HCT116 (cell line): Measurements from ENCODE around the gene ALOXE3. TPM values are rescaled to one million over a fixed set of nuclear protein-coding genes. Genes with fewer than 3 reads are reported as not detected.
A peak's percentile ranks its signal among the peaks of the same experiment; 100 is the strongest.

Experiments used
- ATAC-seq: fragments of 200-7000 bp; cut with Tn5 transposase; 2 replicates; pipeline ENCODE4 v1.9.1; 2020; ENCODE audit warnings: mild to moderate bottlenecking, moderate library complexity
- BruUV-seq: library from RNA; stranded (reverse); fragments of 400-500 nt; replicated peaks from 2 replicates; lab custom pipeline; 2021; lab: Mats Ljungman, UMichigan
- CTCF ChIA-PET: fragments of 300-600 bp; sonication (Branson Sonifier 250); formaldehyde crosslinking; loops from one replicate; lab custom pipeline; 2021; ENCODE audit warnings: antibody characterized with exemption; lab: Charles Lee
- POLR2A ChIA-PET: fragments of 300-600, 350-600 bp; sonication (Branson Sonifier 250); formaldehyde crosslinking; loops from one replicate; lab custom pipeline; 2021; ENCODE audit warnings: antibody characterized with exemption; lab: Charles Lee
- RAD21 ChIA-PET, 2 experiments: fragments of 300-600 bp; sonication (Branson Sonifier 250); formaldehyde crosslinking; loops; one replicate each; lab custom pipeline; 2023; ENCODE audit warnings: low total read pairs in 2 of 2; ENCODE audit not compliant: uncharacterized antibody in 2 of 2, unreplicated experiment in 2 of 2, low non-redundant PET in 1 of 2; lab: Charles Lee
- DNase-seq: peaks from one replicate; pipeline ENCODE4 v3.0.0-alpha.2; 2010; ENCODE audit warnings: low read depth, low spot score
- H2AFZ ChIP-seq: fragments of 200-600 bp; shearing (Covaris generic), sonication (generic); 2 replicates; pipeline ENCODE4 v1.6.1; 2017; ENCODE audit warnings: low read depth, mixed run types, mixed read lengths, antibody characterized with exemption, low read length; ENCODE audit not compliant: poor library complexity, severe bottlenecking
- H3K27ac ChIP-seq: 2 replicates; pipeline ENCODE4 v1.5.1; 2012; ENCODE audit warnings: low read depth, low read length
- H3K27me3 ChIP-seq: fragments of 200-600 bp; sonication (generic); 2 replicates; pipeline ENCODE4 v1.6.1; 2016; ENCODE audit warnings: mixed run types, low read length, mixed read lengths; ENCODE audit not compliant: insufficient read depth
- H3K36me3 ChIP-seq, 2 experiments: fragments of 200-500 bp in 1 of 2; fragments of 200-600 bp in 1 of 2; sonication (Bioruptor generic) in 1 of 2; sonication (generic) in 1 of 2; 2 replicates each; pipeline versions ENCODE4 v1.5.1 to v1.6.1; 2014 to 2016; ENCODE audit warnings: low read length in 2 of 2, inconsistent platforms in 1 of 2, mixed read lengths in 1 of 2, mixed run types in 1 of 2; ENCODE audit not compliant: insufficient read depth in 2 of 2, control insufficient read depth in 1 of 2
- H3K4me1 ChIP-seq, 2 experiments: fragments of 200-600 bp in 1 of 2; sonication (generic) in 1 of 2; 2 replicates each; pipeline versions ENCODE4 v1.5.1 to v1.6.1; 2012 to 2017; ENCODE audit warnings: low read length in 2 of 2, inconsistent platforms in 1 of 2, mild to moderate bottlenecking in 1 of 2, mixed read lengths in 1 of 2, mixed run types in 1 of 2, moderate library complexity in 1 of 2; ENCODE audit not compliant: insufficient read depth in 2 of 2, control insufficient read depth in 1 of 2
- H3K4me2 ChIP-seq: fragments of 200-600 bp; sonication (generic); 2 replicates; pipeline ENCODE4 v1.6.1; 2017; ENCODE audit warnings: mixed run types, low read length, mixed read lengths
- H3K4me3 ChIP-seq, 2 experiments: fragments of 200-600 bp in 1 of 2; sonication (generic) in 1 of 2; replicated peaks in 1 of 2; 2 replicates each; pipeline ENCODE4 v1.5.1; 2011 to 2016; ENCODE audit warnings: low read length in 2 of 2, control low read depth in 1 of 2, low read depth in 1 of 2, mild to moderate bottlenecking in 1 of 2, mixed read lengths in 1 of 2, mixed run types in 1 of 2
- H3K79me2 ChIP-seq: fragments of 200-600 bp; sonication (generic); 2 replicates; pipeline ENCODE4 v1.6.1; 2017; ENCODE audit warnings: mild to moderate bottlenecking, mixed run types, low read length, moderate library complexity, mixed read lengths; ENCODE audit not compliant: insufficient read depth
- H3K9ac ChIP-seq: fragments of 200-600 bp; sonication (generic); 2 replicates; pipeline ENCODE4 v1.6.1; 2016; ENCODE audit warnings: low read length, mixed read lengths
- H3K9me2 ChIP-seq: fragments of 200-600 bp; sonication (generic), shearing (Covaris generic); 2 replicates; pipeline ENCODE4 v1.6.1; 2017; ENCODE audit warnings: mixed run types, mild to moderate bottlenecking, moderate library complexity; ENCODE audit not compliant: insufficient read depth
- H3K9me3 ChIP-seq, 2 experiments: fragments of 200-500 bp in 1 of 2; fragments of 200-600 bp in 1 of 2; sonication (Bioruptor generic) in 1 of 2; sonication (generic) in 1 of 2; 2 replicates each; pipeline ENCODE4 v1.6.1; 2014 to 2017; ENCODE audit warnings: low read length in 2 of 2, mixed read lengths in 2 of 2, inconsistent platforms in 1 of 2, low read depth in 1 of 2, mild to moderate bottlenecking in 1 of 2, mixed run types in 1 of 2, moderate library complexity in 1 of 2; ENCODE audit not compliant: control insufficient read depth in 1 of 2, insufficient read depth in 1 of 2
- H4K20me1 ChIP-seq: fragments of 200-600 bp; sonication (generic), shearing (Covaris generic); 2 replicates; pipeline ENCODE4 v1.6.1; 2017; ENCODE audit warnings: mixed run types, mild to moderate bottlenecking, moderate library complexity; ENCODE audit not compliant: insufficient read depth
- CTCF ChIP-seq, 3 experiments: fragments of 200-600 bp in 1 of 3; sonication (generic) in 1 of 3; IDR thresholded peaks in 2 of 3; conservative IDR thresholded peaks in 1 of 3; 2 replicates each; pipeline ENCODE4 v1.5.1; 2012 to 2017; ENCODE audit warnings: low read depth in 2 of 3, low read length in 2 of 3, antibody characterized with exemption in 1 of 3, borderline replicate concordance in 1 of 3, control low read depth in 1 of 3, mild to moderate bottlenecking in 1 of 3, mixed read lengths in 1 of 3, mixed run types in 1 of 3, moderate library complexity in 1 of 3; ENCODE audit not compliant: insufficient read depth in 1 of 3
- ELF1 ChIP-seq: IDR thresholded peaks from 2 replicates; pipeline ENCODE4 v1.6.1; 2012; ENCODE audit warnings: low read depth, borderline replicate concordance
- EZH2phosphoT487 ChIP-seq: fragments of 200-600 bp; IDR thresholded peaks from 2 replicates; pipeline ENCODE4 v1.6.1; 2018; ENCODE audit warnings: antibody characterized with exemption, borderline replicate concordance
- MAX ChIP-seq: IDR thresholded peaks from 2 replicates; pipeline ENCODE4 v1.6.1; 2012
- POLR2AphosphoS5 ChIP-seq: IDR thresholded peaks from 2 replicates; pipeline ENCODE4 v1.6.1; 2011; ENCODE audit warnings: mild to moderate bottlenecking, low read depth, low read length, moderate library complexity
- RAD21 ChIP-seq: IDR thresholded peaks from 2 replicates; pipeline ENCODE4 v1.6.1; 2012; ENCODE audit warnings: low read depth, mild to moderate bottlenecking
- SIN3A ChIP-seq: IDR thresholded peaks from 2 replicates; pipeline ENCODE4 v1.6.1; 2012; ENCODE audit warnings: low read depth
- SP1 ChIP-seq: IDR thresholded peaks from 2 replicates; pipeline ENCODE4 v1.6.1; 2012; ENCODE audit warnings: low read depth
- SRF ChIP-seq: IDR thresholded peaks from 2 replicates; pipeline ENCODE4 v1.6.1; 2012; ENCODE audit warnings: low read depth
- ZFX ChIP-seq: fragments of 450-650 bp; IDR thresholded peaks from 2 replicates; pipeline ENCODE4 v1.6.1; 2017
- intact Hi-C: fragments of 100-400 bp; cut with micrococcal nuclease; formaldehyde crosslinking; loops from 2 replicates; pipeline ENCODE4 v1.10.0; 2022
- total RNA-seq: library from RNA; stranded (reverse); gene quantifications from one replicate; pipeline ENCODE4 v1.2.1, GENCODE V29; 2021; ENCODE audit not compliant: unreplicated experiment
- TF ChIP-seq, protein P1 (sequence below): IDR thresholded peaks from 2 replicates; pipeline ENCODE4 v1.6.1; 2012; ENCODE audit warnings: low read depth
- TF ChIP-seq, protein P2 (sequence below): IDR thresholded peaks from 2 replicates; pipeline ENCODE4 v1.6.1; 2012

ALOXE3 gene
- total RNA-seq, 1 experiment from 2014 or later: 3.5 TPM

- ChIA-PET RAD21 (no interaction called here), CTCF (interaction anchor here (1.6 kb wide), 1 partner anchor 59 kb away, joined by 4 read pairs; no protein-coding TSS in a partner anchor), POLR2A (interaction anchor here (1.1 to 9.4 kb wide), 2 partner anchors 13 to 19 kb away, joined by 4 to 95 read pairs; no protein-coding TSS in a partner anchor)
- peak overlapping the region in 1 of 2 experiments; percentile 95; a peak in 3 of 4 replicates for H3K4me3 ChIP-seq
- no peaks in the 10 kb centered on the region for H4K20me1 ChIP-seq
- no TSS peak for BruUV-seq
- H2AFZ ChIP-seq: no peak overlapping the region
- H3K36me3 ChIP-seq: peaks cover 18 to 24% of the 10 kb centered on the region in 2 experiments
- TF ChIP-seq POLR2AphosphoS5: no peak
- TF ChIP-seq SP1: no peak
- TF ChIP-seq, protein P1, sequence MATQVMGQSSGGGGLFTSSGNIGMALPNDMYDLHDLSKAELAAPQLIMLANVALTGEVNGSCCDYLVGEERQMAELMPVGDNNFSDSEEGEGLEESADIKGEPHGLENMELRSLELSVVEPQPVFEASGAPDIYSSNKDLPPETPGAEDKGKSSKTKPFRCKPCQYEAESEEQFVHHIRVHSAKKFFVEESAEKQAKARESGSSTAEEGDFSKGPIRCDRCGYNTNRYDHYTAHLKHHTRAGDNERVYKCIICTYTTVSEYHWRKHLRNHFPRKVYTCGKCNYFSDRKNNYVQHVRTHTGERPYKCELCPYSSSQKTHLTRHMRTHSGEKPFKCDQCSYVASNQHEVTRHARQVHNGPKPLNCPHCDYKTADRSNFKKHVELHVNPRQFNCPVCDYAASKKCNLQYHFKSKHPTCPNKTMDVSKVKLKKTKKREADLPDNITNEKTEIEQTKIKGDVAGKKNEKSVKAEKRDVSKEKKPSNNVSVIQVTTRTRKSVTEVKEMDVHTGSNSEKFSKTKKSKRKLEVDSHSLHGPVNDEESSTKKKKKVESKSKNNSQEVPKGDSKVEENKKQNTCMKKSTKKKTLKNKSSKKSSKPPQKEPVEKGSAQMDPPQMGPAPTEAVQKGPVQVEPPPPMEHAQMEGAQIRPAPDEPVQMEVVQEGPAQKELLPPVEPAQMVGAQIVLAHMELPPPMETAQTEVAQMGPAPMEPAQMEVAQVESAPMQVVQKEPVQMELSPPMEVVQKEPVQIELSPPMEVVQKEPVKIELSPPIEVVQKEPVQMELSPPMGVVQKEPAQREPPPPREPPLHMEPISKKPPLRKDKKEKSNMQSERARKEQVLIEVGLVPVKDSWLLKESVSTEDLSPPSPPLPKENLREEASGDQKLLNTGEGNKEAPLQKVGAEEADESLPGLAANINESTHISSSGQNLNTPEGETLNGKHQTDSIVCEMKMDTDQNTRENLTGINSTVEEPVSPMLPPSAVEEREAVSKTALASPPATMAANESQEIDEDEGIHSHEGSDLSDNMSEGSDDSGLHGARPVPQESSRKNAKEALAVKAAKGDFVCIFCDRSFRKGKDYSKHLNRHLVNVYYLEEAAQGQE: no peak
- TF ChIP-seq RAD21: no peak
- no peak for TF ChIP-seq MAX
- TF ChIP-seq ELF1: no peak
- no peak for TF ChIP-seq EZH2phosphoT487
- TF ChIP-seq SIN3A: no peak
- no peak for TF ChIP-seq SRF
- no peak for TF ChIP-seq CTCF (IDR thresholded peaks at IDR 0.05 in 2 of 3, conservative IDR thresholded peaks at IDR 0.05 in 1 of 3; ENCODE audit: borderline replicate concordance in 1 of 3, insufficient read depth in 1 of 3, low read depth in 2 of 3, low read length in 2 of 3)
- TF ChIP-seq, protein P2, sequence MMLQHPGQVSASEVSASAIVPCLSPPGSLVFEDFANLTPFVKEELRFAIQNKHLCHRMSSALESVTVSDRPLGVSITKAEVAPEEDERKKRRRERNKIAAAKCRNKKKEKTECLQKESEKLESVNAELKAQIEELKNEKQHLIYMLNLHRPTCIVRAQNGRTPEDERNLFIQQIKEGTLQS: no peak
- TF ChIP-seq ZFX: no peak
- peak overlapping the region; percentile 77 for H3K27ac ChIP-seq
- intact Hi-C loops: no loop called here
- ATAC-seq (no peak), DNase-seq (no peak)
- H3K9me2 ChIP-seq: no peaks in the 10 kb centered on the region
- H3K9ac ChIP-seq: peak overlapping the region; percentile 99
- peak overlapping the region; percentile 100 for H3K4me2 ChIP-seq
- H3K4me1 ChIP-seq: peaks cover 39 to 70% of the 10 kb centered on the region in 2 experiments
- no peaks in the 10 kb centered on the region for H3K9me3 ChIP-seq
- peaks cover 57% of the 10 kb centered on the region for H3K79me2 ChIP-seq
- no peaks in the 10 kb centered on the region for H3K27me3 ChIP-seq
Observed at GRCh38 chr17:8153031-8153451, 34.7 kb upstream of the ALOXE3 start.
